HG03045 (cell line): ENCODE results near the gene COL24A1.
"Not testable (repeated sequence)": the region's sequence is repeated elsewhere in the genome, so short reads cannot be mapped to it uniquely, and the experiment has no call there.

Experiments
- ATAC-seq: cut with Tn5 transposase; IDR thresholded peaks from one replicate; pipeline ENCODE4 v1.9.1; 2021; ENCODE audit warnings: mild to moderate bottlenecking, moderate library complexity; ENCODE audit not compliant: unreplicated experiment

The COL24A1 gene

GRCh38 chr1:86000601-86001000, 156.0 kb downstream of the COL24A1 start:
- no peak for ATAC-seq

GRCh38 chr1:85998105-85998855, 158.3 kb downstream of the COL24A1 start:
- no peak for ATAC-seq

GRCh38 chr1:85992791-85993190, 163.8 kb downstream of the COL24A1 start:
- peak; percentile 71 for ATAC-seq

GRCh38 chr1:85991261-85991660, 165.3 kb downstream of the COL24A1 start:
- no peak for ATAC-seq

GRCh38 chr1:85984636-85985035, 171.9 kb downstream of the COL24A1 start:
- ATAC-seq, result no peak

- ATAC-seq, result no peak
These were observed 173.3 kb downstream of the COL24A1 start for GRCh38 chr1:85983316-85983715.

GRCh38 chr1:85976516-85977205, 179.9 kb downstream of the COL24A1 start:
- ATAC-seq, result no peak

GRCh38 chr1:85975912-85976371, 180.6 kb downstream of the COL24A1 start:
- ATAC-seq, result no peak

GRCh38 chr1:85962457-85962856, 194.1 kb downstream of the COL24A1 start:
- ATAC-seq, result no peak

GRCh38 chr1:85957760-85958159, 198.8 kb downstream of the COL24A1 start:
- ATAC-seq, result no peak

- ATAC-seq, result not testable (repeated sequence)
These were observed 201.4 kb downstream of the COL24A1 start for GRCh38 chr1:85955218-85955617.

GRCh38 chr1:85952460-85952859, 204.1 kb downstream of the COL24A1 start:
- no peak for ATAC-seq

- ATAC-seq, result no peak
These were observed 209.4 kb downstream of the COL24A1 start for GRCh38 chr1:85947186-85947585.

GRCh38 chr1:85943945-85944344, 212.6 kb downstream of the COL24A1 start:
- no peak for ATAC-seq

GRCh38 chr1:85943526-85943925, 213.0 kb downstream of the COL24A1 start:
- no peak for ATAC-seq

- no peak for ATAC-seq
These were observed 215.8 kb downstream of the COL24A1 start for GRCh38 chr1:85940656-85941306.

- ATAC-seq, result no peak
These were observed 217.7 kb downstream of the COL24A1 start for GRCh38 chr1:85938829-85939228.

- no peak for ATAC-seq
These were observed 220.1 kb downstream of the COL24A1 start for GRCh38 chr1:85936470-85936869.

- ATAC-seq, result no peak
These were observed 220.5 kb downstream of the COL24A1 start for GRCh38 chr1:85936057-85936456.

GRCh38 chr1:85935234-85935633, 221.3 kb downstream of the COL24A1 start:
- no peak for ATAC-seq

- ATAC-seq, result no peak
These were observed 222.1 kb downstream of the COL24A1 start for GRCh38 chr1:85934516-85934915.

- ATAC-seq, result no peak
These were observed 222.6 kb downstream of the COL24A1 start for GRCh38 chr1:85933961-85934360.
